ENCODE results near the gene FAM168B.

DNA sequence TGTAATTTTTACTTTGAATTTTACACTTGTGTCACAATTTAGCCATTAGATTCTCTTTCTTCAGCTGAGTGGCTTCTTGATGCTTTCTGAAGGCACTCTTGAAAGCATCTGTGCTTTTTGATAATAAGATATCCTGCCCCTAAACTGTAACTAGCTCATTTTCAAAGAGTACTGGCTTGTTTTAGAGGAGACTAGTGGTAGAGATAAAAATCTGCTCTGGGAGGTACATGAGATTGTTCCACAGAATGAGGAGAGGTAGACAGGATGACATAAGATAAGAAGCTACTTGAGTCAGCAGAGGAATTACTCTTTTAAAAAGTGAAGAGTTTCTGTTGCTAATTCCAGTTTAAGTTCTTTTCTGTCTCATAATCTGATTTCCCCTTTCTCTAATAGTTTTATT lies 22.5 kb upstream of the FAM168B start:
- TF ChIP-seq ZNF565 (CRISPR knock-in tag; conservative IDR thresholded peaks at IDR 0.05; ENCODE audit: low read depth): no peak
- no peak for TF ChIP-seq ZFP3 (CRISPR knock-in tag; IDR thresholded peaks at IDR 0.05)
- TF ChIP-seq RARB (CRISPR knock-in tag; IDR thresholded peaks at IDR 0.05): no peak
- TF ChIP-seq TOX (CRISPR knock-in tag; IDR thresholded peaks at IDR 0.05; ENCODE audit: borderline replicate concordance): no peak
- TF ChIP-seq, protein P1, sequence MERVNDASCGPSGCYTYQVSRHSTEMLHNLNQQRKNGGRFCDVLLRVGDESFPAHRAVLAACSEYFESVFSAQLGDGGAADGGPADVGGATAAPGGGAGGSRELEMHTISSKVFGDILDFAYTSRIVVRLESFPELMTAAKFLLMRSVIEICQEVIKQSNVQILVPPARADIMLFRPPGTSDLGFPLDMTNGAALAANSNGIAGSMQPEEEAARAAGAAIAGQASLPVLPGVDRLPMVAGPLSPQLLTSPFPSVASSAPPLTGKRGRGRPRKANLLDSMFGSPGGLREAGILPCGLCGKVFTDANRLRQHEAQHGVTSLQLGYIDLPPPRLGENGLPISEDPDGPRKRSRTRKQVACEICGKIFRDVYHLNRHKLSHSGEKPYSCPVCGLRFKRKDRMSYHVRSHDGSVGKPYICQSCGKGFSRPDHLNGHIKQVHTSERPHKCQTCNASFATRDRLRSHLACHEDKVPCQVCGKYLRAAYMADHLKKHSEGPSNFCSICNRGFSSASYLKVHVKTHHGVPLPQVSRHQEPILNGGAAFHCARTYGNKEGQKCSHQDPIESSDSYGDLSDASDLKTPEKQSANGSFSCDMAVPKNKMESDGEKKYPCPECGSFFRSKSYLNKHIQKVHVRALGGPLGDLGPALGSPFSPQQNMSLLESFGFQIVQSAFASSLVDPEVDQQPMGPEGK (CRISPR knock-in tag; IDR thresholded peaks at IDR 0.05; ENCODE audit: borderline replicate concordance): no peak
